Measurements from ENCODE around the gene ANKDD1B.

DNA sequence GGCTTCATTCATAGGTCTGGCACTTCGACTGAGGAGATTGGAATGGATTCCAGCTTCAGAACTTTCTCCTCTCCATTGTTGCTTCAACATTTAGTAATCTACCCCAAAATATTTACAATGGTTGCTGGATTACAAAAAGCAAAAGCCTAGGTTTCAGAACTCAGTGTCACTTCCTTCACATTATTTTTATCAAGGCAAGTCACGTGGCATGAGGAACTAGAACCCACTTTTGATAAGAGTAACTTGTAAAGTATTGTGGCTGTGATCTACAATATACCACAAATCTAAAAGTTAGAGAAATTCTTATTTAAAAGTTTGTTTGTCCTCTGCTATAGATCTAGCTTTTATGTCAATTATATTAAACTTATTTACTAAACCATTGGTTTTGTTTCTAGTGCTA is 39.7 kb upstream of the ANKDD1B start:
- TF ChIP-seq CTCF (IDR thresholded peaks at IDR 0.05) (no peak), POLR2A (IDR thresholded peaks at IDR 0.05) (no peak)

Measured in right lobe of liver (tissue), 4 donors.